ENCODE data around the gene AUTS2. TPM values are rescaled to one million over a fixed set of nuclear protein-coding genes. Genes with fewer than 3 reads are reported as not detected.

The AUTS2 gene
- total RNA-seq, 1 donor from 2014 or later, result 94.1 TPM

DNA sequence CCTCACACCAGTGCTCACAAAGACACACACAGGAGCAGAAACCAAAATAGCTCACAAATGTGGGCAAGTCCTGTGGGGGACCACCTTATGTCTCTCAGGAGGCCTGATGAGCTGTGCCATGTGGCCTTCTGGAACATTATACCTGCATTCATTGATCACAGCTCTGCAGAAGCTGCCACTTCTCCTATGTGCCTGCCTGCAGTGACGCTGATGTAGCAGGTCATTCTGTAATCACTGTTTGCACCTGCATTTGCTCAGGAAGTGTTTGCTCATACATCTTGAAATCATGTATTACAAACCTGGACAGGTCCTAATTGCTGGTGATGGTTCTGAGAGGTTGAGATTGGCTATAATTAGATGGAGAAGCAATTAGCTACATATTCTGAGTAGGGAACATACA is 310.2 kb downstream of the AUTS2 start:
- Mint-ChIP-seq H3K27ac (no peak overlapping the region), H3K4me3 (no peak overlapping the region), H3K4me1 (ENCODE audit: unreplicated experiment) (peaks cover 35% of the 10 kb centered on the region), H3K27me3 (no peaks in the 10 kb centered on the region), H3K9me3 (no peaks in the 10 kb centered on the region), H3K36me3 (peaks cover 4% of the 10 kb centered on the region)
- DNase-seq (ENCODE audit: extremely low spot score, unreplicated experiment), result no peak
- TF ChIP-seq, protein P1, sequence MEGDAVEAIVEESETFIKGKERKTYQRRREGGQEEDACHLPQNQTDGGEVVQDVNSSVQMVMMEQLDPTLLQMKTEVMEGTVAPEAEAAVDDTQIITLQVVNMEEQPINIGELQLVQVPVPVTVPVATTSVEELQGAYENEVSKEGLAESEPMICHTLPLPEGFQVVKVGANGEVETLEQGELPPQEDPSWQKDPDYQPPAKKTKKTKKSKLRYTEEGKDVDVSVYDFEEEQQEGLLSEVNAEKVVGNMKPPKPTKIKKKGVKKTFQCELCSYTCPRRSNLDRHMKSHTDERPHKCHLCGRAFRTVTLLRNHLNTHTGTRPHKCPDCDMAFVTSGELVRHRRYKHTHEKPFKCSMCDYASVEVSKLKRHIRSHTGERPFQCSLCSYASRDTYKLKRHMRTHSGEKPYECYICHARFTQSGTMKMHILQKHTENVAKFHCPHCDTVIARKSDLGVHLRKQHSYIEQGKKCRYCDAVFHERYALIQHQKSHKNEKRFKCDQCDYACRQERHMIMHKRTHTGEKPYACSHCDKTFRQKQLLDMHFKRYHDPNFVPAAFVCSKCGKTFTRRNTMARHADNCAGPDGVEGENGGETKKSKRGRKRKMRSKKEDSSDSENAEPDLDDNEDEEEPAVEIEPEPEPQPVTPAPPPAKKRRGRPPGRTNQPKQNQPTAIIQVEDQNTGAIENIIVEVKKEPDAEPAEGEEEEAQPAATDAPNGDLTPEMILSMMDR (conservative IDR thresholded peaks at IDR 0.05), result no peak

DNA sequence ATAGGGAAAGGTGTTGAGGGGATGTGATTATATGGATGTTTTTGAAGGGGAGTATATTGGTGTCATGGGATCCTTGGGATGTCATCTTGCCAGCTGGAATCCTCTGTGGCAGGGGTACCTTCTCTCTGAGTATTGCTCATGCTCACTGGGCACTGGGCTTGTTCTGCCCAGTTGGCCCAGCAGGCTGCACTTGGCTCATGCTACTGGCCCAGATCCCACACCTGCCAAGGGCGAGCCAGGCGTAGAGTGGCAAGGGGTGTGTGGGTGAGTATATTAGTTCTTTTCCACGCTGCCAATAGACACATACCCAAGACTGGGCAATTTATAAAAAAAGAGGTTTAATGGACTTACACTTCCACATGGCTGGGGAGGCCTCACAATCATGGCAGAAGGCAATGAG is 311.9 kb downstream of the AUTS2 start:
- H3K36me3 Mint-ChIP-seq, result peaks cover 4% of the 10 kb centered on the region
- no peak for DNase-seq (ENCODE audit: extremely low spot score, unreplicated experiment)
- TF ChIP-seq, protein P1 (conservative IDR thresholded peaks at IDR 0.05), result no peak
- H3K9me3 Mint-ChIP-seq, result no peaks in the 10 kb centered on the region
- H3K27me3 Mint-ChIP-seq, result no peaks in the 10 kb centered on the region
- no peak overlapping the region for H3K27ac Mint-ChIP-seq
- no peak overlapping the region for H3K4me3 Mint-ChIP-seq
- peaks cover 44% of the 10 kb centered on the region for H3K4me1 Mint-ChIP-seq (ENCODE audit: unreplicated experiment)

DNA sequence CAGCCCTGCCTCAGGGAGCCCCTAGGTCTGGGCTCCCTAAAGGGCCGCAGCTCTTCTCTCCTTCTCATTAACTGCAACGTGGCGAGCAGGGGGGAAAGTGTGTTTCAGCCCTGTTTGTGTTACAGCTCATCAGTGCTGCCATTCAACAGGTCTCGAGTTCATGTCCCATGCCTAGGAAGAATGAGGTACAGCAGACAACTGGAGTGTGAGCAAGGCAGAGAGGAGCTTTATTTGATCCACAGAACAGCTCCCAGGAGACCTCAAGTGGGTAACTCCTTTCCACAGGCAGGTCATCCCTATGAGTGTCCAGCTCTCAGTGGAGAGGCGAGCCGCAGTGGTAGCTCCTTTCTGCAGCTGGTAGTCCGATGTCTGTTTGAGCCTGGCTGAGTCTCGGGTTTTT is 313.1 kb downstream of the AUTS2 start:
- Mint-ChIP-seq H3K36me3 (peaks cover 4% of the 10 kb centered on the region), H3K9me3 (no peaks in the 10 kb centered on the region), H3K4me1 (ENCODE audit: unreplicated experiment) (peaks cover 41% of the 10 kb centered on the region), H3K4me3 (no peak overlapping the region), H3K27me3 (no peaks in the 10 kb centered on the region), H3K27ac (no peak overlapping the region)
- DNase-seq (ENCODE audit: extremely low spot score, unreplicated experiment), result no peak
- TF ChIP-seq, protein P1 (conservative IDR thresholded peaks at IDR 0.05), result no peak

DNA sequence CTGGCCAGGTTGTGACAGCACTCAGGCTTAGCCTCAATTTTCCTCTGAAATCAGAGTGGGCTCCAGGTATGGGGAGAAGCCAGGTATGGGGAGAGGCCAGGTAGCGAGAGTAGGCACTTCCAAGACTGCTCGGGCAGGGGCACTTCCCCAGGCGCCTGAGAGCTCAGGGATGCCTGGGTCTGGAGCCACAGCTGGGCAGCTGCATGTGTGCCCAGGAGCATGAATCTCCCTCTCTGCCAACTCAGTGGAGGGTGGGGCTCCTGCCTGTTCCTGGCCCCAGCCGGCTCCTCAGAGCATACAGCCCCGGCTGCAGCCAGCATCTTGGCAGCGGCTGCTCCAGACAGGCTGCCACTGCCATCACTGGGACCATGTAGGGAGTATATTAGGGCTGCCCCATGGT is 313.9 kb downstream of the AUTS2 start:
- DNase-seq (ENCODE audit: extremely low spot score, unreplicated experiment), result no peak
- TF ChIP-seq, protein P1 (conservative IDR thresholded peaks at IDR 0.05), result no peak
- no peak overlapping the region for H3K4me3 Mint-ChIP-seq
- H3K36me3 Mint-ChIP-seq, result peaks cover 4% of the 10 kb centered on the region
- peaks cover 43% of the 10 kb centered on the region for H3K4me1 Mint-ChIP-seq (ENCODE audit: unreplicated experiment)
- H3K27ac Mint-ChIP-seq, result no peak overlapping the region
- no peaks in the 10 kb centered on the region for H3K27me3 Mint-ChIP-seq
- no peaks in the 10 kb centered on the region for H3K9me3 Mint-ChIP-seq

DNA sequence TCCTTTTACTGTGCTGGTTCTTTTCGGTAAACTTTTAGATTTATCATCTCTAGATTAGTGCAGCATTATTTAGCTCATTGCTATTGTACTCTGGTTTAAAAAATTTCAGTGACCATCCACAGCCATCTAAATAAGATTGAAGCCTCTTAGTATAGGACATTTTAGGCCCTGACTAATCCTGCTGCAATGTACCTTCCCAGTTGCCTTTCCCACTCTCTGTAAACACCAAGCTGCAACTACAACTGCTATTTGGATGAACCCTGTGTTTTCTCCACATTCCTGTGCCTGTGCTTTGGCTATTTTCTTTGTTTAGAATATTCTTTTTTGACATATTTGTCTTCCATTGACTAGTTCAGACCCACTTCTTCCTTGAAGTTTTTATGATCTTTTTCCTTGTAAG is 314.6 kb downstream of the AUTS2 start:
- DNase-seq (ENCODE audit: extremely low spot score, unreplicated experiment), result no peak
- Mint-ChIP-seq H3K27me3 (no peaks in the 10 kb centered on the region), H3K27ac (peak overlapping the region; percentile 14), H3K9me3 (no peaks in the 10 kb centered on the region), H3K4me3 (no peak overlapping the region), H3K4me1 (ENCODE audit: unreplicated experiment) (peaks cover 36% of the 10 kb centered on the region), H3K36me3 (peaks cover 4% of the 10 kb centered on the region)
- TF ChIP-seq, protein P1 (conservative IDR thresholded peaks at IDR 0.05), result no peak
